ENCODE data around the gene DCAKD.

- TF ChIP-seq CTCF (IDR thresholded peaks at IDR 0.05) (no peak), POLR2A (IDR thresholded peaks at IDR 0.05) (no peak)
These were observed 35.0 kb upstream of the DCAKD start for GRCh38 chr17:45086391-45086790.
